ENCODE results near the gene HHAT. TPM values are rescaled to one million over a fixed set of nuclear protein-coding genes. Genes with fewer than 3 reads are reported as not detected.

The HHAT gene
- total RNA-seq, 1 experiment from 2014 or later, result 3.0 TPM

GRCh38 chr1:210296682-210297081 is 32.0 kb upstream of the HHAT start:
- Histone ChIP-seq H3K27me3 (replicated peaks; ENCODE audit: insufficient read depth, low read depth, low read length, poor library complexity) (no peaks in the 10 kb centered on the region), H3K4me3 (ENCODE audit: low read depth, low read length, poor library complexity, severe bottlenecking) (no peak overlapping the region), H3K27ac (ENCODE audit: low read depth, low read length, poor library complexity, severe bottlenecking) (no peak overlapping the region), H3K36me3 (ENCODE audit: insufficient read depth, low read length, poor library complexity, severe bottlenecking) (no peaks in the 10 kb centered on the region), H3K4me1 (ENCODE audit: insufficient read depth, low read length, poor library complexity, severe bottlenecking) (peaks cover 40% of the 10 kb centered on the region), H3K9me3 (ENCODE audit: low read depth, low read length, poor library complexity, severe bottlenecking) (no peaks in the 10 kb centered on the region)
- no peak for DNase-seq (ENCODE audit: low spot score)
- no TSS peak for BruUV-seq (replicated peaks)
- ChIA-PET POLR2A (ENCODE audit: low non-redundant PET) (no interaction called here), CTCF (no interaction called here)
- intact Hi-C loops (cut with micrococcal nuclease; ENCODE audit: unreplicated experiment), result no loop called here
- TF ChIP-seq EZH2 (IDR thresholded peaks at IDR 0.05; ENCODE audit: borderline replicate concordance, low read depth, low read length, poor library complexity, severe bottlenecking) (no peak), CTCF (conservative IDR thresholded peaks at IDR 0.05; ENCODE audit: low read depth, low read length) (no peak)

- intact Hi-C loops (cut with micrococcal nuclease; ENCODE audit: unreplicated experiment), result no loop called here
- no peak overlapping the region for H3K27ac ChIP-seq (ENCODE audit: low read depth, low read length, poor library complexity, severe bottlenecking)
- H3K27me3 ChIP-seq (replicated peaks; ENCODE audit: insufficient read depth, low read depth, low read length, poor library complexity), result no peaks in the 10 kb centered on the region
- H3K4me1 ChIP-seq (ENCODE audit: insufficient read depth, low read length, poor library complexity, severe bottlenecking), result peaks cover 25% of the 10 kb centered on the region
- no TSS peak for BruUV-seq (replicated peaks)
- H3K4me3 ChIP-seq (ENCODE audit: low read depth, low read length, poor library complexity, severe bottlenecking), result no peak overlapping the region
- no peak for DNase-seq (ENCODE audit: low spot score)
- POLR2A ChIA-PET (ENCODE audit: low non-redundant PET), result no interaction called here
- no peaks in the 10 kb centered on the region for H3K36me3 ChIP-seq (ENCODE audit: insufficient read depth, low read length, poor library complexity, severe bottlenecking)
- CTCF ChIA-PET, result no interaction called here
- H3K9me3 ChIP-seq (ENCODE audit: low read depth, low read length, poor library complexity, severe bottlenecking), result no peaks in the 10 kb centered on the region
- TF ChIP-seq EZH2 (IDR thresholded peaks at IDR 0.05; ENCODE audit: borderline replicate concordance, low read depth, low read length, poor library complexity, severe bottlenecking) (no peak), CTCF (conservative IDR thresholded peaks at IDR 0.05; ENCODE audit: low read depth, low read length) (no peak)
These were observed 30.4 kb upstream of the HHAT start for GRCh38 chr1:210298296-210298695.

DNA sequence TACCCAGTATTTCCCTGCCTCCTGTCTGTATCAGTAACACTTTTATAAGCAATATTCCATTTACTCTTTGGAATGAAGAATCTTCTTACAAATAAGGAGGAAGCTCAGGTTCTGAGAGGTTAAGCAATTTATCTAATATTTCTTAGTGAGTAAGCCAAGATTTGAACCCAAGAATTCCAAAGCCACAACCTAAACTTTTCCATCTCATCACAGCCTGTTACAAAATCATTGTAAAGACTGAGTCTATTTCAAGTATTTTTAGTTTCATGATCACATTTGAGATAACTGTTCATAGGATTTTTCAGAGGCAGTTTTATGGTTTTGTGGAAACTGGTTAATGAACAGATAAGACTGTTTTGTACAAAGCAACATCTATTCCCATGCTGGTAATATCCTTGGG is 29.8 kb upstream of the HHAT start:
- TF ChIP-seq CTCF (conservative IDR thresholded peaks at IDR 0.05; ENCODE audit: low read depth, low read length), result no peak
- no peak for TF ChIP-seq EZH2 (IDR thresholded peaks at IDR 0.05; ENCODE audit: borderline replicate concordance, low read depth, low read length, poor library complexity, severe bottlenecking)
- Histone ChIP-seq H3K9me3 (ENCODE audit: low read depth, low read length, poor library complexity, severe bottlenecking) (no peaks in the 10 kb centered on the region), H3K27me3 (replicated peaks; ENCODE audit: insufficient read depth, low read depth, low read length, poor library complexity) (no peaks in the 10 kb centered on the region), H3K36me3 (ENCODE audit: insufficient read depth, low read length, poor library complexity, severe bottlenecking) (no peaks in the 10 kb centered on the region), H3K27ac (ENCODE audit: low read depth, low read length, poor library complexity, severe bottlenecking) (no peak overlapping the region), H3K4me1 (ENCODE audit: insufficient read depth, low read length, poor library complexity, severe bottlenecking) (peaks cover 20% of the 10 kb centered on the region), H3K4me3 (ENCODE audit: low read depth, low read length, poor library complexity, severe bottlenecking) (no peak overlapping the region)
- intact Hi-C loops (cut with micrococcal nuclease; ENCODE audit: unreplicated experiment), result no loop called here
- CTCF ChIA-PET, result interaction anchor here (0.6 kb wide), 1 partner anchor 35 kb away, joined by 8 read pairs; no protein-coding TSS in a partner anchor
- no peak for DNase-seq (ENCODE audit: low spot score)
- POLR2A ChIA-PET (ENCODE audit: low non-redundant PET), result no interaction called here
- BruUV-seq (replicated peaks), result no TSS peak
